NCI-H748 treated with DMSO at 0.1 percent for 48 hours (cell line): ENCODE measurements around the gene LRCOL1.
"Not testable (repeated sequence)": the region's sequence is repeated elsewhere in the genome, so short reads cannot be mapped to it uniquely, and the experiment has no call there.

ENCODE experiments used
- DNase-seq: peaks from one replicate; lab custom pipeline; 2025; lab: John Stamatoyannopoulos, UW

Gene LRCOL1

DNA sequence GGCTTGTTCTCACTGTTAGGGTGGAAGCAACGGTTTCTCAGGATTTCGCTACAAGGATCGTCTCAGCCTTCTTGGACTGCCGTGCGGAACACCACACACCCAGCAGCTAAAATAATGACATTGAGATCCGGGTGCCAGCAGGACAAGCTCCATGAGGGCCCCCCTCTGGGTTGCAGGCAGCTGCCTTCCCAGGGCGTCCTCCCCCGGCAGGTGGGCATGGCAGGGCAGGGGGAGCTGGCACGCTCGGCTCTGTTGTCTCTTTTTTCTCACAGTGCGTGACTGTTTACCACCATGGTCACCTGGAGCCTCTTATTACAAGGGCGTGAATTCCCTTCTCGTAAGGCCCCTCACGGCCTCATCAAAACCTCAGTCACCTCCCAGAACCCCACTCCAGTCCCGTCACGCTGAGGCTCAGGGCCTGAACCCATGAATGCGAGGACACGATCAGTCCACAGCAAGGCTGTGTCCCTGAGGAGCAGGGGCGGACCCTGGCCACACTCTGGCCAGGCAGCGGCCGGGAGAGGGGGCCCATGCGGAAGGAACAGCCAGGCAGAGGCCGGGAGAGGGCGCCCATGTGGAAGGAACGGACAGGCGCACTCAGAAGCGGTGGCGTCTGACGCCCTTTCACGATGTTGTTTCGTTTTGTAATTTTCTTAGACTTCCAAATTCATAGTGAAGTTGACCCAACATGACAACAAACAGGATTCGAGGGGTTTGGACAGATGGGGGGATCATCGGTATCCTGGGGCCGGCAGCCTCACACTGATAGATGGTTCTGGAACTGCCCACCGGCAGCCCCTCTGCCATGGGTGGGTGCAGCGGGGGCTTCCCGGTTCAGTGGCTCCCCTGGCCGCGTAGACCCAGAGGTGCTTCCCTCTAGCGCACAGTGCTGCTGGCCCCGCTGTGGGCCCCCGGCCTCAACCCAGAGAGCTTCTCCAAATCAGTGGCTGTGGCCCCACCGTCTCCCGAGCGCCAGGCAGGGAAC, 10.0 kb downstream of the LRCOL1 start:
- DNase-seq, result peak; percentile 65

DNA sequence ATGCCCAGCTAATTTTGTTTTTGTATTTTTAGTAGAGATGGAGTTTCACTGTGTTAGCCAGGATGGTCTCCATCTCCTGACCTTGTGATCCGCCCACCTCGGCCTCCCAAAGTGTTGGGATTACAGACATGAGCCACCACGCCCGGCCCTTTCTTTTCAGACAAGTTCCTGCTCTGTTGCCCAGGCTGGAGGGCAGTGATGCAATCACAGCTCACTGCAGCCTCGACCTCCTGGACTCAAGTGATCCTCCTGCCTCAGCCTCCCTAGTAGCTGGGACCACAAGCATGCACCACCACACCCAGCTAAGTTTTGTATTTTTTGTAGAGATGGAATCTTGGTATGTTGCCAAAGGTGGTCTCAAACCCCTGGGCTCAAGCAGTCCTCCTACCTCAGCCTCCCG, 10.9 kb downstream of the LRCOL1 start:
- DNase-seq, result not testable (repeated sequence)

DNA sequence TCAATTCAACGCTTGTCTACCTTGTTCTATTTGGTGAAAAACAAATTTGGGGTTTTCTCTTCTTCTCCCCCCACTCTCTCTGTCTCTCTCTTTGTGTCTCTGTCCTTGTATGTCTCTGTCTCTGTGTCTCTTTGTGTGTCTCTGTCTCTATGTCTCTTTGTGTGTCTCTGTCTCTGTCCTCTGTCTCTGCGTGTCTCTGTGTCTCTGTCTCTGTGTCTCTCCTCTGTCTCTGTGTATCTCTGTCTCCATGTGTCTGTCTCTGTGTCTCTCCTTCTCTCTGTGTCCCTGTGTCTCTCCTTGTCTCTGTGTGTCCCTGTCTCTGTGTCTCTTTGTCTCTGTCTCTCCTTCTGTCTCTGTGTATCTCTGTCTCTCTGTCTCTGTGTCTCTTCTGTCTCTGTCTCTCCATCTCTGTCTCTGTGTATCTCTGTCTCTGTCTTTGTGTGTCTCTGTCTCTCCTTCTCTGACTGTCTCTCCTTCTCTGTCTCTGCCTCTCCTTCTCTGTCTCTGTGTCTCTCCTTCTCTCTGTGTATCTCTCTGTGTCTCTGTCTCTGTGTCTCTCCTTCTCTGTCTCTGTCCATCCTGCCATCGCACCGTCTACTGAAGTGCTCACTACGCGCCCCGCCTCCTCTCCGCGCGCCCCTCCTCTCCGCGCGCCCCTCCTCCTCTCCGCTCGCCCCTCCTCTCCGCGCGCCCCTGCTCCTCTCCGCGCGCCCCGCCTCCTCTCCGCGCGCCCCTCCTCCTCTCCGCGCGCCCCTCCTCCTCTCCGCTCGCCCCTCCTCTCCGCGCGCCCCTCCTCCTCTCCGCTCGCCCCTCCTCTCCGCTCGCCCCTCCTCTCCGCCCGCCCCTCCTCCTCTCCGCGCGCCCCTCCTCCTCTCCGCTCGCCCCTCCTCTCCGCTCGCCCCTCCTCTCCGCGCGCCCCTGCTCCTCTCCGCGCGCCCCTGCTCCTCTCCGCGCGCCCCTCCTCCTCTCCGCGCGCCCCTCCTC, 12.8 kb downstream of the LRCOL1 start:
- DNase-seq, result peak; percentile 41

DNA sequence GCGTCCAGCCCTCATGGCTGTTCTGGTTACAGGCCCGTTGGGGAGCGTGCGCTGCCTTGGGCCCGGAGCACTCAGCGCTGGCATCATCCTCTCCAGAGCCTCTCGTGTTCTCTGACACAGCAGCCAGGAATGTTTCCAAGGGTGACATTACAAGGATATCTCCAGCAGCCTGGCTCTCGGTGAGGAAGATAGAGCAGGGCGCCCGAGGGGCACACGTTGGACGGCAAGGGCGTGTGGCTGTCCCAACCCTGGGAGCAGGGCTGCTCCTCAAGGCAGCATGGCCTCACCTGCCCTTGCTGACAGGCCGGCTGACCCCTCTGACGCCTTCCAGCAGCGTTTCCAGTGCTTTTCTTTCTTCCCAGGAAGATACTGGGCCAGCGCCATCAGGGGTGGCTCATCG, 14.4 kb downstream of the LRCOL1 start:
- no peak for DNase-seq

DNA sequence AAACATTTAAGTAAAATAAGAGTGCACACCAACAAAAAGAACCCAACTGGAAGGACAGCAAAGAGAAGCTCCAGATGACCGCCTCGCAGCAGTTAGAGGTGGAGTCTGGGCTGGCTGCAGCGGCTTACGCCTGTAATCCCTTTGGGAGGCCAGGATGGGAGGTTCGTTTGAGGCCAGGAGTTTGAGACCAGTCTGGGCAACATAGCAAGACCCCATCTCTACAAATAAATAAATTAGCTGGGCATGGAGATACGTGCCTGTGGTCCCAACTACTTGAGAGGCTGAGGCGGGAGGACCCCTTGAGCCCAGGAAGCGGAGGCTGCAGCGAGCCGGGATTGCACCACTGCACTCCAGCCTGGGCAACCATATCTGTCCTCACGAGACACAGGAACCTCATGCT, 15.2 kb downstream of the LRCOL1 start:
- DNase-seq, result no peak

DNA sequence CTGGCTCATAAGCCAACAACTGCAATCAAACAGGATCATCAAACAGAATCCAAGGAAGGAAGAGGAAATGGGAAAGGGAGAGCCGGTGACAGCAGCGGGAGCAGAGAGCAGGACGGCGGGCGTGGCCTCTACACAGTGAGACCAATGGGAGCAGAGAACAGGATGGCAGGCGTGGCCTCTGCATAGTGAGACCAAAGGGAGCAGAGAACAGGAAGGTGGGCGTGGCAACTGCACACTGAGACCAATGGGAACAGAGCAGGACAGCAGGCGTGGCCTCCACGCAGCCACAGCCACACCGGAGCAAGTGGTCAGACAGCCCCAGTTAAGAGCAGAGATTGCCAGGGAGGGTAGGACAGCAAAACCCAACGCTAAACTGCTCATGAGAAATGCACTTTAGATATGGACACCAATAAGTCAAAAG, 16.4 kb downstream of the LRCOL1 start:
- DNase-seq, result peak; percentile 96

DNA sequence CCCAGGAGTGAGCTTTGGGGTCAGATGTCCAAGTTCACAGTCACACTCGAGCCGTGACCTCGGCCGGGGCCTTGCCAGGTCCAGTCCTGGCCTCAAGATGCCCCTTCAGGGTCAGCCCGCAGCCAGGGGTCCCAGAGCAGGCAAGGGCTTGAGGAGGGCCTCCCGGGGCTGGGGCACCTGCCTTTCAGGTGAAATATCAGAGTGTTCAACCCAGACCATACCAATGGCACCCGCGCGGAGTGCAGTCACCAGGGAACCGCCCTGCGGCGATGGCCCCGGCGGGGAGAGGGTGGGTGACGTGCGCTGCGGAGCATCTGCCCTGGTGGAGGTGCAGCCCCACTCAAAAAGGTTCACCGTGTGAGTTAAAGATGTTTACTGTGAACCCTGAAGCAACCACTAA, 16.9 kb downstream of the LRCOL1 start:
- no peak for DNase-seq

DNA sequence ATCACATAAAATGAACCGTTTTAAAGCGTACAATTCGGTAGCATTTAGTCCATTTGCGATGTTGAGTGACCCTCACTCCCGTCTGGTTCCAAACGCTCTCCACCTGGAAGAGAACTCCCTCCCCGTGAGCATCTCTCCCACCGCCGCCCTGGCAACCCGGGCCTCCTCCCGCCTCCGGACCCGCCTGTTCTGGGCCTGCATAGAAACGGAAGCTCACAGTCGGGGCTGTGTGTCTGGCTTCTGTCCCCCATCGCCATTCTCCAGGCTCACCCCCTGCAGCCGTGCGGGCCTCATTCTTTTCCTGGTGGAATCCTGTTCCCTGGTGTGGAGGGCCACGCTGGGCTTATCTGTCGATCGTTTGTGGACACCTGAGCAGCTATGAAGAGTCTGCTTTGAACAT, 17.3 kb downstream of the LRCOL1 start:
- no peak for DNase-seq

DNA sequence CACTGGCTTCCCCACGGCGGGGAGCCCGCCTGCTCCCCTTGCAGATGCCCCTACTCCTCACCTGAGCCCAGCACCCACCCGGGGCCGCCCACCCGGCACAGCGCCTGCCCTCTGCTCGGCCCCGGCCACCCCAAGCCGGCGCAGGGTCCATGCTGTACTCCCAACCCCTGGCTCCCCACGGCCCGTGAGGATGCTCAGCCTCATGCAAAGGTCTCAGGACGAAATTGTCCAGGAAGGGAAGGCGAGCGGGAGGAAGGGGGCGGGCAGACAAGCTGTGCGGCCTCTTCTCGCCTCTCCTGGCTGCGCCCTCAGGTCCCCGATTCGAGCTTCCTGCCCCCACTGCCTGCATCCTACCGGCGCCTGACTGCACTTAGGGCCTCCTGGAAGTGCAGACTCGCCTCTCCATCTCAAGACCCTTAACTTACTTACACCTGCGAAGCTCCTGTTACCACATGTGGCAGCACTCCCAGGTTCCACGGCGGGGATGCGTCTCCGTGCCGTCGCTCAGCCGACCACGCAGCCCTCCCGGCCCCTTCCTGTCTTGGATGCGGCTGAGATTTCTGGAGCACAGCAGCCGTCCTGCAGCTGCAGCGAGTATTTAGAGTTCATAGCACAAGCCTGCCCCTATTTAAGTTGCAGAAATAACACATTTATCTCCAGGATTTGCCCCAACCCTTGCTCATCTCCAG, 18.0 kb downstream of the LRCOL1 start:
- DNase-seq, result no peak

DNA sequence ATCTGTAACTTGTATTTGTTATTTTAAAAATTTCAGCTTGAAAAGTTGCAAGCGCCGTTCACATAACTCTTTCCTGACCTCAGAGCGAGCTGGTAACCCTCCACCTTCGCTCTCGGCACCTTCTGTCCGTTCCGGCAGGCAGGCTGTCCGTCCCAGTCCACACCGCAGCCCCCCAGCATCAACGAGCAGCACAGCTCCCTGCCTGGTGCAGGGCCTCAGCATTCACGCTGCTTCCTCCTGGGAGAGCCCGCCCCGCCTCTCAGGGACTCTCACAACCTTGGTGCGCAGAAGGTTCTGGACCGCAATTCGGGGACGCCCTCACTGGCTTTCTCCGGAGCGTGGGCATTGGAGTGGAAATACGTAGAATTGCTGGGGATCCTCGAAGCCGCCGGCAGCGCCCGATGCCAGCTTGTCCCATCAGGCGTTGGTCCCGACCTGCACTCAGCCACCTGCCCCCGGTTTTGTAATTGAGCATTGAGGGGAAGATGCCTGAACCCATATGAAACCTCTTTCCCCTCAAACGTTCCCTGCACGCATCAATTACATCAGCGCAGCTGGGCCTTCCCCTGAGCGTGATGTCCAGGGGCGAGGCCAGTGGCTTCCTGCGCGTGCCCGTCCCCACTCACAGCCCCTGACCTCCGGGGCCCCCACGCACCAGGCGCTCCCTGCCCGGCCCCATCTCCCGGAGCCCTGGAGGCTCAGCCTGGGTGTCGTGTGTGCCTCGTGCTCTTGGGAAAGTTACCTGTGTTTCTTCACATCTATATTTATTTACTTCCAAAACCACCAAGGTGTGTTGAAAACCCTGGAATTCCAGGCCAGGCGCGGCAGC, 19.1 kb downstream of the LRCOL1 start:
- no peak for DNase-seq

DNA sequence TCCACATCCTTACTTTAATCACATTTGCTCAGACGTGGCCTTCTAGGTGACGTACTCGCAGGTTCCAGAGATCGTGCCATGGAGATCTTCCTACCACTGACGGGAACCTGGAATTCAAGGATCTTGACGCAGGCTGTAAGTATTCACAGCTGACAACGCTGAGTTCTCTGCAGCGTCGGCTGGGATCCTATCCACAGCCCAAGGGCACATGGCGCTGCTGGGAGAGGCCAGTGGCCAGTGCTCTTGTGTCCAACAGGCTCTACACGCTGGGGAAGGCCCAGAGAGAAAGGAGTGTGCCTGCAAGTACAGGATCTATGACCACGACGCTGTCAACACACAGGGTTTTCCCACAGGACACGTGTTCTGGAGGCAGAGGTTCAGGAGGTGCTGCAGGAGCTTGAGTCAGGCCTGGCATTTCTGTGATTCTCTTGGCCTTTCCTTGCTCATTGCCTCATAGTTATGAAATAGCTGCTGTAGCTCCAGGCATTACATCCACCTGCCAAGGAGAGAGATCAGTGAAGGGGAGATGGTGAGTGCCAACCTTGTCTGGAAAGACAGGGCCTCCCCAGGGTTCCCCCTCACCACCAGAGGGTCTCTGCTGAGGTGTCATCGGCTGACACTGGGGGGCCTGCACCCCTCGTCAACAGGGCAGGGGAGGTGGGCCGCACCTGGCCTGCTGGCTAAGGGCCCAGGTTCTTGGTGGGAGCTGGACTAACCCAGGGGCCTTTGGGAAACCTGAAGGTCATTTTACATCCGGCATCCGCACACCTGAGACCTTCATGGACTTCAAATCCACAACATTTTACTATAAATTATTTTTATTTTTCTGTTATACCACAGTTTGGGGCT, 21.3 kb downstream of the LRCOL1 start:
- DNase-seq, result no peak

DNA sequence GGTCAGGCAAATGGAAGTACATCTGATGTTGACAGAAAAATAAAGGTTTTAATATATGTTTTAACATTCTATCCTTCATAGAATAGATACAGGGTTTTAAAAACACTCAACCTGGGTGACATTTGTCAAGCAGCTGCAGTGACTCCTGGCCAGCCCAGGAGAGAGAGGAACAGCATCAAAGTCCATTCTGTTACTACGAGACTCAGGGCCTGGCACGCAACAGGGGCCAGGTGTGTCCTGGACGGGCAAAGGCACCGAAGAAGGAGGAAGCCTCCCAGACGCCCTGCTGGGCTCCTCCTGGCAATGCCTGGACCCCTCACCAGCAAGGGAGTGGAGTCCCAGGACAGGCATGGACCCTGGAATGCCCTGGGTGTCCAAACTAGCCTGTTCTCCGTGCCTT, 22.1 kb downstream of the LRCOL1 start:
- no peak for DNase-seq

DNA sequence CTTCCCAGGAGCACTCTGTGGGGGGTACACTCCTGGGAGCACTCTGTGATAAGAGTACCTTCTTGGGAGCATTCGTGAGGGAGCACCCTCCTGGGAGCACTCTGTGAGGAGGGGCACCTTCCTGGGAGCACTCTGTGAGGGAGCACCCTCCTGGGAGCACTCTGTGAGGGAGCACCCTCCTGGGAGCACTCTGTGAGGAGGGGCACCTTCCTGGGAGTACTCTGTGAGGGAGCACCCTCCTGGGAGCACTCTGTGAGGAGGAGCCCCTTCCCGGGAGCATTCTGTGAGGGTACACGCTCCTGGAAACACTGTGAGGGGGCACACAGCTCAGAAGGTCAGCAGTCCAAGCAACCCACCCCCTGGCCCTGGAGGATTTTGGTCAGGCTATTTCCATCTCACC, 22.6 kb downstream of the LRCOL1 start:
- no peak for DNase-seq

DNA sequence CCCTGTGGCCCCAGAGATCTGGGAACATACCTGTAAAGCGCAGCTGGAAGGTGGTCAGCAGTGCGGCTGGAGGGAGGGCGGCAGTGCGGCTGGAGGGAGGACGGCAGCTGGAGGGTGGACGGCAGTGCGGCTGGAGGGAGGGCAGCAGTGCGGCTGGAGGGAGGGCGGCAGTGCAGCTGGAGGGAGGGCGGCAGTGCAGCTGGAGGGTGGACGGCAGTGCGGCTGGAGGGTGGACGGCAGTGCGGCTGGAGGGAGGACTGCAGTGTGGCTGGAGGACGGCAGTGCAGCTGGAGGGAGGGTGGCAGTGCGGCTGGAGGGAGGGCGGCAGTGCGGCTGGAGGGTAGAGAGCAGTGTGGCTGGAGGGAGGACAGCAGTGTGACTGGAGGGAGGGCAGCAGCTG, 23.5 kb downstream of the LRCOL1 start:
- no peak for DNase-seq

DNA sequence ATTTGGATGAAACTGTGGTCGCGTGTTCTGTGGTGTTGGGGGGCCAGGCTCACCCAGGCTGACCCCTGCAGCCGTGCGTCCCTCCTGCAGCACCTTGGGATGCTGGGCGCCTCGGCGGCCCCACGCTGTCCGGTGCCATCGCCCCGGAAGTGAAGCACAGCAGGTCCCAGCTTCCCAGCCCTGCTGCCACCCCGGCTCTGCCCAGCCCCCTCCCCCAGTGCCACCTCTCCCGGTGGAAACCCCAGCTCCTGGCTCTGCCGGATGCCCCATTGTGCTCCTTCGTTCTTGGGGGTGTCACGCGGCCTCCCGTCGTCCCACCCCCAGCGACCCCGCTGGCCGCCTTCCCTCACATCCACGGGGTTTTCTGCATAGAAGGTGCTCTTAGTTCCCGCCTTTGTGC, 25.2 kb downstream of the LRCOL1 start:
- no peak for DNase-seq

DNA sequence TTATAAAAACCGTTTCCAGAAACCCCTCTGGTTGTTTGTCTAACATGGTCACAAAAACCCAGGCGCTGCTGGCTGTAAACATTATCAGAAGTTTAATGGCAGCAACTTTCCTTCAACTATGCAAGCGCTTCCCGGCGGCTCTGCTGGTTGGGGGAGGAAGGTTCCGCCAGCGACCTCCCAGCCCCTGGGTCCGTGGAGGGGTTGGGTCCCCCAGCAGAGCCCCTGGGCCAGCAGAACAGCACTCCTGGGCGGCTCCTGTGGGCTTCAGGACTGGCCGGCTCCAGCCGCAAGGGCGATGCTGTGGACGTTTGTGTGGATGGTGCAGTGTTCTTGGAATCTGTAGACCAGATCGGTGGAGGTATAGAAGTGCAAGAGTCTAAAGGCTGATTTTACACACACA, 26.0 kb downstream of the LRCOL1 start:
- DNase-seq, result no peak

DNA sequence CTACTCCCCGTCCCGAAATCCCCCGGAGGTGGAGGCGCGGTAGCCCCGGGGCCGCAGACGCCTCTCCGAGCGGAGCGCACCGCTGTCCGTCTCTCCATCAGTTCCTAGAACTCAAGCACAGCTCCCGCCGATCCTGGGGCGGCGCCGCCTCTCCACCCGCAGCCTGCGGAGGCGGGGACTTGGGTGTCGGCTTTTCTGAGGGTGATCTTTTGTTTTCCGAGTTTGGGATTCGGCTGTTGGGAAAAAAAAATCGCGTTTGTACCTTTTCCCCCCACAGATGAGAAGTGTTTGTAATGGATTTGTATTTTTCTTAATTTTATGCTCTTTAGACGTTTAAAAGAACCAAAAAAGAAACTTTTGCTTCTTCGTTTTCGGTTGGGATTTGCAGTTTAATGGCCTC, 26.6 kb downstream of the LRCOL1 start:
- no peak for DNase-seq

DNA sequence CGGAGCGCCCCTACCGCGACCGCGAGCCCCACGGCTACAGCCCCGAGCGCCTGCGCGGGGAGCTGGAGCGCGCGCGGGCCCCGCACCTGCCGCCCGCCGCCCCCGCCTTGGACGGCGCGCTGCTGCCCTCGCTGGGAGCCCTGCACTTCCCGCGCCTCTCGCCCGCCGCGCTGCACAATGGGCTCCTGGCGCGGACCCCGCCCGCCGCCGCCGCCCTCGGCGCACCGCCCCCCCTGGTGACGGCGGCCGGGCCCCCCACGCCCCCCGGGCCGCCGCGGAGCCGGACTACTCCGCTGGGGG, 27.0 kb downstream of the LRCOL1 start:
- DNase-seq, result no peak

DNA sequence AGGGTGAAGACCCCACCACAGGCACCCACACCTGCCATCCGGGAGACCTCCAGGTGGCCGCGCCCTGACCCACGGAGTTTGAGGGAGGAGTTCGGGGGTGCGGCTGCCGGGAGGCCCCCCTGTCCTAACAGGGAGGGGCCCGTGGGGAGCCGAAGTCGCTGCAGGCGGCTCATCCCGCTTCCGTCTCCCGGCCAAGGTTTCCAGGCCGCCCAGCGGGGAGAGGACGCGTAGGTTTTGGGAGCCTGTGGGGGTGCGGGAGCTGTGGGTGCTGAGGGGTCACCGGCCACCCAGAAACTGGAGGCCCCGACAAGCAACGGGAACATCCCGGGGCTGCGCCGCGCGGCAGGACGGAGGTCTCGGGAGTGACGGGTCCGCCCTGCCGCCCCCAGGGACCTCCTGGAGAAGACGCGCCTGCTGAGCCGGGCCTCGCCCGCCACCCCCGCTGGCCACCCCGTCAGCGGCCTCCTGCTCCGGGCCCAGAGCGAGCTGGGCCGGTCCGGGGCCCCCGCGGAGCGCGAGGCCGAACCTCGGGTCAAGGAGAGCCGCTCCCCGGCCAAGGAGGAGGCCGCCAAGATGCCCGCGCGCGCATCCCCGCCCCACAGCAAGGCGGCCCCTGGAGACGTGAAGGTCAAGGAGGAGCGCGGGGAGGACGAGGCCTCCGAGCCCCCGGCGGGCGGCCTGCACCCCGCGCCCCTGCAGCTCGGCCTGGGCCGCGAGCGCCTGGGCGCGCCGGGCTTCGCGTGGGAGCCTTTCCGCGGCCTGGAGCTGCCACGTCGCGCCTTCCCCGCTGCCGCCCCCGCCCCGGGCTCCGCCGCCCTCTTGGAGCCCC, 27.6 kb downstream of the LRCOL1 start:
- DNase-seq, result no peak

DNA sequence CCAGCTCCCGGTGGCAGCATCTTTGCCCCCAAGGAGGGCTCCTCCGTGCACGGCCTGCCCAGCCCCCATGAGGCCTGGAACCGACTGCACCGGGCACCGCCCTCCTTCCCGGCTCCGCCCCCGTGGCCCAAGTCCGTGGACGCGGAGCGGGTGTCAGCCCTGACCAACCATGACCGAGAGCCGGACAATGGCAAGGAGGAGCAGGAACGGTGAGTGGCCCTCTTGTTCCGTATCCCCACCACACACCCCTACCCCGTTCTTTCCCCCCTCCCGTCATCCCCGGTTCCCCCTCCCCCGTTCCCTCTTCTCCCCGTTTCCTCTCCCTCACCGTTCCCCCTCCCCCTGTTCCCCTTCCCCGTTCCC, 28.3 kb downstream of the LRCOL1 start:
- DNase-seq, result no peak
